NCI-H345 treated with DMSO at 0.1 percent for 48 hours (cell line): ENCODE results near the gene H1-8.
"Not testable (repeated sequence)": the region's sequence is repeated elsewhere in the genome, so short reads cannot be mapped to it uniquely, and the experiment has no call there.

Experiments
- DNase-seq: peaks from one replicate; lab custom pipeline; 2025; ENCODE audit not compliant: unreplicated experiment; lab: John Stamatoyannopoulos, UW

H1-8 gene

DNA sequence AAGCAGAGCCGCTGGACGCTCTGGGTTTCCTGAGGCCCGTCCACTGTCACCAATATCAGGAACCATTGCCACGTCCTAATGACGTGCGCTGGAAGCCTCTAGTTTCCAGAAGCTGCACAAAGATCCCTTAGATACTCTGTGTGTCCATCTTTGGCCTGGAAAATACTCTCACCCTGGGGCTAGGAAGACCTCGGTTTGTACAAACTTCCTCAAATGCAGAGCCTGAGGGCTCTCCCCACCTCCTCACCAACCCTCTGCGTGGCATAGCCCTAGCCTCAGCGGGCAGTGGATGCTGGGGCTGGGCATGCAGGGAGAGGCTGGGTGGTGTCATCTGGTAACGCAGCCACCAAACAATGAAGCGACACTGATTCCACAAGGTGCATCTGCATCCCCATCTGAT, 11.3 kb upstream of the H1-8 start:
- DNase-seq, result no peak

DNA sequence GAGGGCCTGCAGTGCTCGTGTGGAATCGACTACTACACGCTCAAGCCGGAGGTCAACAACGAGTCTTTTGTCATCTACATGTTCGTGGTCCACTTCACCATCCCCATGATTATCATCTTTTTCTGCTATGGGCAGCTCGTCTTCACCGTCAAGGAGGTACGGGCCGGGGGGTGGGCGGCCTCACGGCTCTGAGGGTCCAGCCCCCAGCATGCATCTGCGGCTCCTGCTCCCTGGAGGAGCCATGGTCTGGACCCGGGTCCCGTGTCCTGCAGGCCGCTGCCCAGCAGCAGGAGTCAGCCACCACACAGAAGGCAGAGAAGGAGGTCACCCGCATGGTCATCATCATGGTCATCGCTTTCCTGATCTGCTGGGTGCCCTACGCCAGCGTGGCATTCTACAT, 10.7 kb upstream of the H1-8 start:
- no peak for DNase-seq

DNA sequence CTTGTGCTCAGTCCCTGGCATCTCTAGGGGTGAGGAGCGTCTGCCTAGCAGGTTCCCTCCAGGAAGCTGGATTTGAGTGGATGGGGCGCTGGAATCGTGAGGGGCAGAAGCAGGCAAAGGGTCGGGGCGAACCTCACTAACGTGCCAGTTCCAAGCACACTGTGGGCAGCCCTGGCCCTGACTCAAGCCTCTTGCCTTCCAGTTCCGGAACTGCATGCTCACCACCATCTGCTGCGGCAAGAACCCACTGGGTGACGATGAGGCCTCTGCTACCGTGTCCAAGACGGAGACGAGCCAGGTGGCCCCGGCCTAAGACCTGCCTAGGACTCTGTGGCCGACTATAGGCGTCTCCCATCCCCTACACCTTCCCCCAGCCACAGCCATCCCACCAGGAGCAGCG, 9.6 kb upstream of the H1-8 start:
- no peak for DNase-seq

GRCh38 chr3:129534428-129535027, 8.4 kb upstream of the H1-8 start:
- no peak for DNase-seq

GRCh38 chr3:129535075-129535474, 7.9 kb upstream of the H1-8 start:
- no peak for DNase-seq

GRCh38 chr3:129536374-129536667, 6.7 kb upstream of the H1-8 start:
- no peak for DNase-seq

DNA sequence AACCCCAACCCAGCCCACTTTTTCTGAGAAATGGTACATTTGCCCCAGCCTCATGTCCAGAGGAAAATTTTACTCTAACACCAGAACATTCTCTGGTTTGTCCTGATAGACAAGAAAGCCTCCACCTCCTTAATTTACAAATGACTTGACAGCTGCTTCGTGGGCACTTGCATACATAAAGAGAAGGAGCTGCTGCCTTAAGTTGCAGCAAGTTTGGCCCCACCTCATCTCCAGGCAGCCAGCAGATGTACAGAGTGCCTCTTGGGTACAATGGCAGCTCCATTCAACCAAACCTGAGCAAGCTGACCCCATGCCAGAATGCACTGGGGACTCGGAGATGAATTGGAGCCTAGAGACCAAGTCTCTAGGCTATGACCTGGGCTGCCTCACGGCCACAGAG, 6.2 kb upstream of the H1-8 start:
- no peak for DNase-seq

DNA sequence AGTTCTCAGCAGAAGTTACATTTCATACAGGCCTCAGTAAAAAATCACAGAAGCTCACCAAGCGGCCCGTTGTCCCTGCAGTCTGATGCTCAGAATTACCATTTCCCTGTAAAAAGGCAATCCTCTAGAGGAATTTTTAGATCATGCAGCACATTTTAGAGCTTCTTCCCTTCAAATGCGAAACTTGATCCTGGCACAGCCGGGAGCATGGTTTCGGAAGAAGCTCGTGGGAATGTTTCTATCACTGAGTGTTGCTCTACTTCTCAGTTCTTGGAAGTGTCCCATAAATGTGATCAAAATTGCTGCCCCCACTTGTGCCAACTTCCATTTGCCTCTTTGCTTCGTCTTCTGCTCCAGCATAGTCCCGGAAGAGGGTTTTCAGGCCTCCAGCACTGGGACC, 3.8 kb upstream of the H1-8 start:
- no peak for DNase-seq

DNA sequence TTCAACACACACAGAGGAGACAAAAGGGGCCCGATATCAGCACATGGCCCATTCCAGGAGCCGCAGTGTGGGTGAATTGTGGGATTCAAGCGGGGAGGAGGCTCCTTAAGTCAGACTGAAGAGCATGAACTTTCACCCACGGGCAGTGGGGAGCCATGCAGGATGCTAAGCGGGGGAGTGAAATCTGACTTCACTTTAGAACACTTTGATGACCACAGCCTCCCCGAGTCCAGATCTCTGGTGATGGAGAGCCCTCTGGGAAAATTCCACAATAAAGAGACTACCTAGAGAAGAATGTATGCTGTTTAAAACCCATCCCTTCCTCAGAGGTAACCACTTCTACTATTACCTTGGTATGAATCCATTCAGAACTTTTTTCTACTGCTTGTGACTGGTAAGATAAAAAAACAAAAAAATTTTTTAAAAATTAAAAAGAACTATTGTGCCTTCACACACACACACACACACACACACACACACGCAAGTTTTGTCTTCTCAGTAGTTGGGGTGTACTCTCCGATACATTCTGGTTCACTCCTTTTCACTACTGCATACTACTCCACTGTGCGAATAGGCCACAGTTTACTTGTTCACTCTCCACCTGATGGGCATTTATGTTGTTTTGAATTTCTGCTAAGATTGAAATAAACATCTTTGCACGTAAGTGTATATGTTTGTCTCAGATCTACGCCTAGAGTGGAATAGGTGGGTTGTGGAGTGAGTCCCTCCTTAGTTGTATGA, 2.0 kb upstream of the H1-8 start:
- no peak for DNase-seq

GRCh38 chr3:129542747-129543146, 228 bp upstream of the H1-8 start:
- no peak for DNase-seq

DNA sequence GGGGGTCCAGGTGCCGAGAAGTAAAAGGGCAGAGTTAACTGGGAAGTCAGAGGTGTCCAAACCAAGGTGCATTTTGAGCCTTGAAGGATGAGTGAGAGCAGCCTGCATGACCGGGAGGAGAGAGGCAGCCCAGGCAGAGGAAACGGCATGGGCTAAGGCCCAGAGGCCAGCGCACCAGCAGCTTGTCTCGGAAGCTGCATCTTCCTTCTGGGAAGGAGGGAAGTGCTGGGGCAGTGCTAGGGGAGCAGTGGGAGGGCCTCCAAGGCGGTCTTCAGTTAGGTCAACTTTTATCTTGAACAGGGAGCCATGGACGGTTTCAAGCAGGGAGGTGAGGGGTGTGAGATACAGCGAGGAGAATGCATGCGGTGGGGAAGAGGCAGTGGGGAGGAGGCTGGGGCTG, 1.0 kb downstream of the H1-8 start:
- DNase-seq, result no peak

- DNase-seq, result not testable (repeated sequence)
Observed at GRCh38 chr3:129545951-129546350, 3.0 kb downstream of the H1-8 start.

- DNase-seq, result no peak
Observed at GRCh38 chr3:129547241-129547640, 4.3 kb downstream of the H1-8 start.

- DNase-seq, result no peak
Observed at GRCh38 chr3:129548104-129548965, 5.4 kb downstream of the H1-8 start.

DNA sequence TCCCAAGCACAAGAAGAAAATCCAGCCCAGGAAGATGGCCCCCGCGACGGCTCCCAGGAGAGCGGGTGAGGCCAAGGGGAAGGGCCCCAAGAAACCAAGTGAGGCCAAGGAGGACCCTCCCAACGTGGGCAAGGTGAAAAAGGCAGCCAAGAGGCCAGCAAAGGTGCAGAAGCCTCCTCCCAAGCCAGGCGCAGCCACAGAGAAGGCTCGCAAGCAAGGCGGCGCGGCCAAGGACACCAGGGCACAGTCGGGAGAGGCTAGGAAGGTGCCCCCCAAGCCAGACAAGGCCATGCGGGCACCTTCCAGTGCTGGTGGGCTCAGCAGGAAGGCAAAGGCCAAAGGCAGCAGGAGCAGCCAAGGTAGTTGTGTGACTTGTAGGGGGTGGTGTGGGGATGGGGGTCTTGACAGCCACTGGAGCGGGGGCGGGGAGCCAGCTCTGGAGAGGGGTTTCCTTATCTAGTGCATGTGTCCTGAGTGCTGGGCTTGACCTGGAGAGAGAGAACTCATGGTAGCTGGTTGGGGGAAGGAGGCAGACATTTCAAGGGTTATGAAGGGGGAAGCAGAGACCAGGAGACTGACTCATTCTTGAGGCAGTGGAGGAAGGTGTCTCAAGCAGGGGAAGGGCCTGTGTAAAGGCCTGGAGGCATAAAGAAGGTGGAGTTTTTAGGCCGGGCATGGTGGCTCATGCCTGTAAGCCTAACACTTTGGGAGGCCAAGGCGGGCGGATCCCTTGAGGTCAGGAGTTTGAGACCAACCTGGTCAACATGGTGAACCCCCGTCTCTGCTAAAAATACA, 6.2 kb downstream of the H1-8 start:
- DNase-seq, result no peak

DNA sequence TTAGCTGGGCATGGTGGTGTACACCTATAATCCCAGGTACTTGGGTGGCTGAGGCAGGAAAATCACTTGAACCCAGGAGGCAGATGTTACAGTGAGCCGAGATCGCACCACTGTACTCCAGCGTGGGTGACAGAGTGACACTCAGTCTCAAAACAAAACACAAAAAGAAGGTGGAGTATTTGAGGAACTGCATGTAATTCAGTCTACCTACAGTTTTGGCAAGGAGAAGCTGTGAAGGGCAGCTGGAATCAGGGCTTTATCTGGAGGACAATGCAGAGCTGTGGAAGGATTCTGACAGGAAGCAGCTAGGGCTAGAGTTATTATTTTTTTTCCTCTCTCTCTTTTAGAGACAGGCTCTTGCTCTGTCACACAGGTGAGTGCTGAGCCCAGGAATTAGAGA, 6.8 kb downstream of the H1-8 start:
- DNase-seq, result no peak

DNA sequence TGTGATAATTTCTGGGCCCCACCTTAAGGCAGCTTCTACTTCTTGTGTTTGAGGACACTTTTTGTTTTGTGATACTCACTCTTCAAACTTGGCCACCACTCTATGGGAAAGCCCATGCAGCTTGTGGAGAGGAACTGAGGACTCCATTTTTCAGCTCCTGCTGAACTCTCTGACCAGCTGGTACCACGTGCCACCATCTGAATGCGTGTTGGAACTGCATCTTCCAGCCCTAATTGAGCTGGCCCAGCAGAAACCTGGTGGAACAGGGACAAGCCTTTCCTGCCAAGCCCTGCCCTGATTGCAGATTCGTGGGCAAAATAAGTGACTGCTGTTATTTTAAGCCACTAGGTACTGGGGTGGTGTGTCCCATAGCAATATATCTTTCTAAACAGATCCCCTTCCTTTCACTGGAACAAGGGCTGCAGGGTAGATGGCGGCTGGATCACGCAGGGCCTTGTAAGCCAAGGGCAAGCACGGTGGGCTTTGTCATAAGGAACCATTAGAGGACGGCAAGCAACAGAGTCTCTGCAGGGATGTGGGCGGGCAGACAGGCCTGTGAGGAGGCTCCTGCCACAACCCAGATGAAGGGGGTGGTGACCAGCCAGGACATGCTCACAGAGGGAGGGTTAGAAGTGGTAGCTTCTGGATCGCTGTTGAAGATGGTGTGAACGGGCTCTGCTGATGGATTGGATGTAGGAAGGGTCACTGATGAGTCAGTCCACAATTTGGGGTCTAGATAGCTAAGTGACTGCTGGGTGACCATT, 9.5 kb downstream of the H1-8 start:
- no peak for DNase-seq

DNA sequence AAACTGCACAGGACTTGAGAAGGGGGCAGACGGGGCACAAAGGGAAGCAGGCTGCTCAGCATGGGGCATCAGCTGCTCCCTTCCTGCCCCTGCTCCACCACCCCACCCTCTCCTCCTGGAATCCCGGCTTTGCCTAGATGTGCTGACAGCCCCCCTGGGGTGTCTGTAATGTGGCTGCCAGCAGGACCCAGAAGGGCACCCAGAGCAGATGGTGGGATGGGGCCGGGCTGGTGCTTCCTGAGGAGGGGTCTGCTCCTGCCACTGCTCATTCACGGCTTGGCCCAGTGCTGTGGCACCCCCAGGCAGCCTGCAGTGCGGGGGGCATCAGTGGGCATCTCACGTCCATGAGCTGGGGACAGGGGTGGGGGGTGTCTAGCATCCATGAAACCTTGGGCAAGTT, 10.2 kb downstream of the H1-8 start:
- no peak for DNase-seq

DNA sequence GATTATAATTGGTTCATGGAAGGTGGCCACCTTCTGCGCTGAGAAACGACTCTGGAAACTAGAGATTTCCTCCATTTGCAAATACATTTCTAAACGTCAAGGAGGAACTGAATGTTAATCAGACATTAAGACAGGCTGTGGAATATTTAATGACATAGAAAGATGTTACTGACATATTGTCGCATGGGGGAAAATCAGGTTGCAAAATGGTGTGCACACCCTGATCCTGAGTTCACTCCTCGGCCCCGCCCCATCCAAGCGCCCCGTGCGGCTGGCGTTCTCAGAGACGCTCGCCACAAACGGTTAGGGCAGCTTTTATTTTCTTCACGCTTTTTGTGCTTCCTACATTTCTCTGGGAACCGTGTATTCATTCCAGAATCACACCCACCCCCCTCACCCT, 10.7 kb downstream of the H1-8 start:
- DNase-seq, result no peak

DNA sequence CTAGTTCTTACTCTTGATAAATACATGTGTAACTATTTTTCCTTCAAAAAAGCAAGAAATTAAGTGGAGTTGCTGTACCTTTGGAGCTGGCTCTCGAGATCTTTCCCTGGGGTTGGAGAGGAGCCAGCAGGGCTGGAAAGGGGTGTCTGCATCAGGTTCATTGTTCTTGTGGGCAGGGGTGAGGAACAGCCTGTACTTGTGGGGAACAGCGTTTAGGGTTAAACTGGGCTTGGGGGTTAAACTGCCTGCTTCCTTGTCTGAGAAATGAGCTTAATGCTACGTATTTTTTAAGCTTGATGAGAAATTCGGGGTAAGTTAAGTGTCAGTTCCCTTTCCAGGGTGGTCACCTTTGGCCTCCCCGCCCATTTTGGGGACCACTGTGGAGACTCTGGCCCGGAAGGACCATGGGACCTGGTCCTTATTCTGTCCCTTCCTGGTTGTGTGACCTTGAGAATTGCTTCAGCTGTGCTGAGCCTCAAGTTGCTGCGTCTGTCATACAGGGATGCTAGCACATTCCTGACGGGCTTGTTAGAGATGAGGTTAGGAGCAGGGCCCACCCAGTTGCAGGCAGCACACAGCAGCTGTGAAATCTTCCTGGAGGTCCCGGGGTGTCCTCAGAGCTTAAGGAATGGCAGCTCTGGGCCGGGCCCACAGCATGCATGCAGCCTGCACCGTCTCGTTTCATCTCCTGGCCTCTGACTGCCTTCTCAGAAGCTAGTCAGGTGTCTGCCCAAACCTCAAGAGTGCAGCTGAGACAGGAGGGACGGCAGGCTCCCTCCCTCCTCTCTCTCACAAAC, 11.6 kb downstream of the H1-8 start:
- DNase-seq, result no peak
